Activated B cell treated with CpG ODN at 0.5 μM for 24 hours (primary cell): ENCODE measurements around the gene PAPSS1. TPM values are rescaled to one million over a fixed set of nuclear protein-coding genes. Genes with fewer than 3 reads are reported as not detected.

ENCODE experiments used
- ATAC-seq: fragments of 200-7000 bp; cut with Tn5 transposase; one replicate; pipeline ENCODE4 v1.10.0; 2021; ENCODE audit warnings: low read depth, mild to moderate bottlenecking, moderate library complexity
- CTCF ChIA-PET: fragments of 350-600 bp; sonication (Branson Sonifier 250); formaldehyde crosslinking; loops from one replicate; lab custom pipeline; 2021; ENCODE audit warnings: antibody characterized with exemption; lab: Charles Lee
- POLR2A ChIA-PET: fragments of 350-600 bp; sonication (Branson Sonifier 250); formaldehyde crosslinking; loops from one replicate; lab custom pipeline; 2021; ENCODE audit warnings: antibody characterized with exemption; lab: Charles Lee
- DNase-seq: peaks from one replicate; pipeline ENCODE4 v3.0.0; 2022
- H3K27ac Mint-ChIP-seq: one replicate; pipeline ENCODE4 v1.8.0; 2020; ENCODE audit warnings: mixed read lengths
- H3K27me3 Mint-ChIP-seq: one replicate; pipeline ENCODE4 v1.8.0; 2021; ENCODE audit warnings: mixed read lengths
- H3K36me3 Mint-ChIP-seq: one replicate; pipeline ENCODE4 v1.8.0; 2021; ENCODE audit warnings: low read depth, mixed read lengths
- H3K4me1 Mint-ChIP-seq: one replicate; pipeline ENCODE4 v1.8.0; 2021; ENCODE audit warnings: mixed read lengths
- H3K4me3 Mint-ChIP-seq: one replicate; pipeline ENCODE4 v1.8.0; 2020; ENCODE audit warnings: mild to moderate bottlenecking, mixed read lengths
- H3K9me3 Mint-ChIP-seq: one replicate; pipeline ENCODE4 v1.8.0; 2020; ENCODE audit warnings: mixed read lengths
- CTCF ChIP-seq: fragments of 200-600 bp; IDR thresholded peaks from one replicate; pipeline ENCODE4 v1.8.0; 2022; ENCODE audit warnings: antibody characterized with exemption, mild to moderate bottlenecking
- intact Hi-C: fragments of 100-400 bp; cut with micrococcal nuclease; formaldehyde crosslinking; loops from one replicate; pipeline ENCODE4 v1.15.1; 2024
- total RNA-seq: library from RNA; stranded (reverse); gene quantifications from 2 replicates; pipeline ENCODE4 v1.2.3, GENCODE V29; 2022

PAPSS1 gene
- total RNA-seq, 1 donor from 2014 or later, result 31.8 TPM

- CTCF ChIA-PET, result no interaction called here
- Mint-ChIP-seq H3K4me1 (peaks cover 2% of the 10 kb centered on the region), H3K4me3 (no peak overlapping the region), H3K27ac (no peak overlapping the region), H3K27me3 (no peaks in the 10 kb centered on the region), H3K36me3 (peaks cover 83% of the 10 kb centered on the region), H3K9me3 (peaks cover 3% of the 10 kb centered on the region)
- TF ChIP-seq CTCF, result no peak
- POLR2A ChIA-PET, result no interaction called here
- DNase-seq (no peak), ATAC-seq (no peak)
- intact Hi-C loops, result no loop called here
Observed at GRCh38 chr4:107650251-107650650, 69.8 kb downstream of the PAPSS1 start.

GRCh38 chr4:107648178-107648991 is 71.6 kb downstream of the PAPSS1 start:
- Mint-ChIP-seq H3K36me3 (peaks cover 80% of the 10 kb centered on the region), H3K4me1 (peaks cover 2% of the 10 kb centered on the region), H3K9me3 (peaks cover 3% of the 10 kb centered on the region), H3K27me3 (no peaks in the 10 kb centered on the region), H3K27ac (no peak overlapping the region), H3K4me3 (no peak overlapping the region)
- CTCF ChIA-PET, result no interaction called here
- POLR2A ChIA-PET, result no interaction called here
- DNase-seq (no peak), ATAC-seq (no peak)
- TF ChIP-seq CTCF, result no peak
- intact Hi-C loops, result no loop called here

- H3K27me3 Mint-ChIP-seq, result no peaks in the 10 kb centered on the region
- peaks cover 3% of the 10 kb centered on the region for H3K9me3 Mint-ChIP-seq
- ATAC-seq (no peak), DNase-seq (no peak)
- H3K4me3 Mint-ChIP-seq, result no peak overlapping the region
- intact Hi-C loops, result no loop called here
- ChIA-PET POLR2A (no interaction called here), CTCF (no interaction called here)
- H3K36me3 Mint-ChIP-seq, result peaks cover 80% of the 10 kb centered on the region
- peaks cover 2% of the 10 kb centered on the region for H3K4me1 Mint-ChIP-seq
- H3K27ac Mint-ChIP-seq, result no peak overlapping the region
- no peak for TF ChIP-seq CTCF
Observed at GRCh38 chr4:107647591-107647990, 72.4 kb downstream of the PAPSS1 start.

- Mint-ChIP-seq H3K27me3 (no peaks in the 10 kb centered on the region), H3K27ac (no peak overlapping the region), H3K9me3 (no peaks in the 10 kb centered on the region), H3K4me3 (no peak overlapping the region), H3K36me3 (peaks cover 66% of the 10 kb centered on the region), H3K4me1 (no peaks in the 10 kb centered on the region)
- intact Hi-C loops, result no loop called here
- no peak for DNase-seq
- TF ChIP-seq CTCF, result no peak
- POLR2A ChIA-PET, result no interaction called here
- CTCF ChIA-PET, result no interaction called here
- ATAC-seq, result no peak
Observed at GRCh38 chr4:107645604-107646003, 74.4 kb downstream of the PAPSS1 start.

- CTCF ChIA-PET, result no interaction called here
Observed at GRCh38 chr4:107643021-107643420, 77.0 kb downstream of the PAPSS1 start.

More at GRCh38 chr4:107643021-107643420, 77.0 kb downstream of the PAPSS1 start:
- Mint-ChIP-seq H3K4me1 (no peaks in the 10 kb centered on the region), H3K4me3 (no peak overlapping the region), H3K9me3 (no peaks in the 10 kb centered on the region), H3K27ac (no peak overlapping the region), H3K36me3 (peaks cover 54% of the 10 kb centered on the region), H3K27me3 (no peaks in the 10 kb centered on the region)
- intact Hi-C loops, result no loop called here
- no peak for TF ChIP-seq CTCF
- POLR2A ChIA-PET, result no interaction called here
- ATAC-seq, result no peak
- no peak for DNase-seq
